Loucy (cell line): Measurements from ENCODE around the gene POLA1.

Experiments
- EZH2phosphoT487 ChIP-seq: fragments of 200-600 bp; IDR thresholded peaks from 2 replicates; pipeline ENCODE4 v1.6.1; 2018; ENCODE audit warnings: antibody characterized with exemption, mild to moderate bottlenecking, moderate library complexity, borderline replicate concordance
- TF ChIP-seq, protein P1 (sequence below): fragments of 200-600 bp; sonication (generic); conservative IDR thresholded peaks from 2 replicates; pipeline ENCODE4 v1.5.1; 2014; ENCODE audit warnings: mild to moderate bottlenecking, antibody characterized with exemption, low read length

DNA sequence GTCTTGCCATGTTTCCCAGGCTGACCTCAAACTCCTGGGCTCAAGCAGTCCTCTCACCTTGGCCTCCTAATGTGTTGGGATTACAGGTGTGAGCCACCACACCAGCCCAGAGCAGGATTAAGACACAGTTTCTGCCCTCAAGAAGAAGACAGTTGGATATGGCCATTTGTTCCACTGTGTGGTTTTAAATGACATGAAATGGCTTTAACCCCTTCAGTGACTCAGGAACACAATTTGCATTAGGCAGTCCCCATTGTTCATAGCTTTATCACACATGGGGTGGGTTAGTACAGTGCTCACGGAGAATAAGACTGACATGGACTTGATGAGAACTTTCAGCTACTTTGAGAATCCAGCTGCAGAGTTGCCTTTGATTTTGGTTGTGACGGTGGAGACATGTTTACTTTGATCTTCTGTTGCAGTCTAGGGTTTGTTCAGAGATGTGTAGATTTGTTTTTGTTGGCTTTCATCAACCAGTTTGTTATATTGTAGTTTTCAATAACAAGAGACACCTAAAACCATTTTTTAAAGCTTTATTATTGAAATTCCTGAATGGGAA, 261.7 kb downstream of the POLA1 start:
- TF ChIP-seq, protein P1, sequence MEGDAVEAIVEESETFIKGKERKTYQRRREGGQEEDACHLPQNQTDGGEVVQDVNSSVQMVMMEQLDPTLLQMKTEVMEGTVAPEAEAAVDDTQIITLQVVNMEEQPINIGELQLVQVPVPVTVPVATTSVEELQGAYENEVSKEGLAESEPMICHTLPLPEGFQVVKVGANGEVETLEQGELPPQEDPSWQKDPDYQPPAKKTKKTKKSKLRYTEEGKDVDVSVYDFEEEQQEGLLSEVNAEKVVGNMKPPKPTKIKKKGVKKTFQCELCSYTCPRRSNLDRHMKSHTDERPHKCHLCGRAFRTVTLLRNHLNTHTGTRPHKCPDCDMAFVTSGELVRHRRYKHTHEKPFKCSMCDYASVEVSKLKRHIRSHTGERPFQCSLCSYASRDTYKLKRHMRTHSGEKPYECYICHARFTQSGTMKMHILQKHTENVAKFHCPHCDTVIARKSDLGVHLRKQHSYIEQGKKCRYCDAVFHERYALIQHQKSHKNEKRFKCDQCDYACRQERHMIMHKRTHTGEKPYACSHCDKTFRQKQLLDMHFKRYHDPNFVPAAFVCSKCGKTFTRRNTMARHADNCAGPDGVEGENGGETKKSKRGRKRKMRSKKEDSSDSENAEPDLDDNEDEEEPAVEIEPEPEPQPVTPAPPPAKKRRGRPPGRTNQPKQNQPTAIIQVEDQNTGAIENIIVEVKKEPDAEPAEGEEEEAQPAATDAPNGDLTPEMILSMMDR: no peak
- TF ChIP-seq EZH2phosphoT487: no peak
